Fibroblast of the aortic adventitia (primary cell): Measurements from ENCODE around the gene EGFL6. TPM values are rescaled to one million over a fixed set of nuclear protein-coding genes. Genes with fewer than 3 reads are reported as not detected.
A peak's percentile ranks its signal among the peaks of the same experiment; 100 is the strongest.
"Not testable (repeated sequence)": the region's sequence is repeated elsewhere in the genome, so short reads cannot be mapped to it uniquely, and the experiment has no call there.

ENCODE experiments used
- DNase-seq: peaks from one replicate; pipeline ENCODE4 v3.0.0-alpha.2; 2010; ENCODE audit warnings: low read depth
- H3K4me3 ChIP-seq: 2 replicates; pipeline ENCODE4 v1.5.1; 2011; ENCODE audit warnings: low read depth, mild to moderate bottlenecking, control low read depth, low read length, moderate library complexity
- CTCF ChIP-seq: IDR thresholded peaks from 2 replicates; pipeline ENCODE4 v1.5.1; 2011; ENCODE audit warnings: mild to moderate bottlenecking, low read length, control low read depth, inconsistent platforms; ENCODE audit not compliant: insufficient read depth
- total RNA-seq: library from RNA; depleted of rRNA; stranded (reverse); fragments of >200 nt; gene quantifications from 2 replicates; pipeline ENCODE4 v1.2.3, GENCODE V29; 2012; ENCODE audit warnings: low replicate concordance

EGFL6 gene
- total RNA-seq, 1 donor, result 0.27 TPM

GRCh38 chrX:13607331-13607995 lies 38.1 kb downstream of the EGFL6 start:
- TF ChIP-seq CTCF, result no peak
- no peak overlapping the region for H3K4me3 ChIP-seq
- no peak for DNase-seq

- no peak for DNase-seq
- H3K4me3 ChIP-seq, result no peak overlapping the region
- TF ChIP-seq CTCF, result no peak
These were observed 38.6 kb downstream of the EGFL6 start for GRCh38 chrX:13607996-13608365.

GRCh38 chrX:13614154-13614553 lies 44.8 kb downstream of the EGFL6 start:
- TF ChIP-seq CTCF, result no peak
- no peak overlapping the region for H3K4me3 ChIP-seq
- no peak for DNase-seq

GRCh38 chrX:13620207-13620606 lies 50.8 kb downstream of the EGFL6 start:
- DNase-seq, result no peak
- TF ChIP-seq CTCF, result no peak
- H3K4me3 ChIP-seq, result no peak overlapping the region

- H3K4me3 ChIP-seq, result no peak overlapping the region
- peak; percentile 34 for DNase-seq
- no peak for TF ChIP-seq CTCF
These were observed 53.1 kb downstream of the EGFL6 start for GRCh38 chrX:13622401-13622964.

- TF ChIP-seq CTCF, result no peak
- DNase-seq, result no peak
- no peak overlapping the region for H3K4me3 ChIP-seq
These were observed 57.9 kb downstream of the EGFL6 start for GRCh38 chrX:13627306-13627705.

- H3K4me3 ChIP-seq, DNase-seq: not testable (repeated sequence)
These were observed 67.8 kb downstream of the EGFL6 start for GRCh38 chrX:13637224-13637623.
